Spleen (tissue), 11 donors: ENCODE measurements around the gene MAST4. TPM values are rescaled to one million over a fixed set of nuclear protein-coding genes. Genes with fewer than 3 reads are reported as not detected.
"Not testable (repeated sequence)": the region's sequence is repeated elsewhere in the genome, so short reads cannot be mapped to it uniquely, and the experiment has no call there.

Experiments
- DNase-seq: peaks from one replicate; pipeline ENCODE4 v3.0.0-alpha.2; 2020
- H3K27ac ChIP-seq, 8 donors: fragments of 200-600 bp; sonication (generic) in 7 of 8; 1 replicate in 4 of 8; 2 replicates in 4 of 8; pipeline versions ENCODE4 v1.5.0 to v1.8.0; 2016 to 2021; ENCODE audit warnings: inconsistent platforms in 4 of 8, mild to moderate bottlenecking in 4 of 8, moderate library complexity in 1 of 8
- H3K27me3 ChIP-seq, 7 donors: fragments of 200-600 bp; sonication (generic) in 6 of 7; replicated peaks in 1 of 7; 1 replicate in 4 of 7; 2 replicates in 3 of 7; pipeline versions ENCODE4 v1.5.0 to v1.8.0; 2016 to 2021; ENCODE audit warnings: inconsistent platforms in 3 of 7, mild to moderate bottlenecking in 1 of 7
- H3K36me3 ChIP-seq, 6 donors: fragments of 200-600 bp; sonication (generic) in 5 of 6; 1 replicate in 4 of 6; 2 replicates in 2 of 6; pipeline versions ENCODE4 v1.5.0 to v1.8.0; 2016 to 2021; ENCODE audit warnings: inconsistent platforms in 2 of 6
- H3K4me1 ChIP-seq, 6 donors: fragments of 200-600 bp; sonication (generic) in 5 of 6; 1 replicate in 3 of 6; 2 replicates in 3 of 6; pipeline versions ENCODE4 v1.5.0 to v1.8.0; 2016 to 2021; ENCODE audit warnings: inconsistent platforms in 3 of 6
- H3K4me3 ChIP-seq, 8 donors: fragments of 200-600 bp; sonication (generic) in 7 of 8; 1 replicate in 4 of 8; 2 replicates in 4 of 8; pipeline versions ENCODE4 v1.5.0 to v1.8.0; 2016 to 2021; ENCODE audit warnings: inconsistent platforms in 4 of 8, mild to moderate bottlenecking in 4 of 8, moderate library complexity in 2 of 8
- H3K9me3 ChIP-seq, 8 donors: fragments of 200-600 bp; sonication (generic) in 7 of 8; 1 replicate in 4 of 8; 2 replicates in 4 of 8; pipeline versions ENCODE4 v1.5.0 to v1.8.0; 2016 to 2021; ENCODE audit warnings: inconsistent platforms in 4 of 8
- CTCF ChIP-seq, 11 experiments: fragments of 200-600 bp in 7 of 11; fragments of 450-650 bp in 4 of 11; sonication (generic) in 4 of 11; IDR thresholded peaks in 8 of 11; conservative IDR thresholded peaks in 3 of 11; 1 replicate in 7 of 11; 2 replicates in 4 of 11; pipeline versions ENCODE4 v1.4.0 to v1.8.0; 2016 to 2021; ENCODE audit warnings: antibody characterized with exemption in 11 of 11, inconsistent platforms in 4 of 11, mild to moderate bottlenecking in 1 of 11
- POLR2A ChIP-seq, 3 donors: fragments of 450-650 bp; IDR thresholded peaks; one replicate each; pipeline ENCODE4 v1.5.1; 2017; ENCODE audit warnings: antibody characterized with exemption in 3 of 3, mild to moderate bottlenecking in 1 of 3
- POLR2AphosphoS5 ChIP-seq, 3 donors: sonication (generic); formaldehyde crosslinking; IDR thresholded peaks; one replicate each; pipeline ENCODE4 v1.5.1; 2017; ENCODE audit warnings: antibody characterized with exemption in 3 of 3
- WGBS, 5 donors: extraction: QIAGEN DNeasy Blood & Tissue Kit in 3 of 5; methylation state at CpG; one replicate each; pipeline versions ENCODE4 v1.1.5 to v1.1.7; 2013 to 2018; 5-methylcytosine and 5-hydroxymethylcytosine counted together
- intact Hi-C: fragments of 100-400 bp; cut with DNase I; formaldehyde crosslinking; loops from one replicate; pipeline ENCODE4 v1.15.0; 2023; ENCODE audit warnings: low total_unique reads
- polyA plus RNA-seq, 3 donors: library from polyadenylated mRNA; stranded (reverse); fragments of 200-250 nt; gene quantifications; one replicate each; pipeline ENCODE4 v1.2.1, GENCODE V29; 2013
- total RNA-seq, 7 donors: library from RNA; depleted of rRNA in 3 of 7; stranded (reverse); fragments of >200 nt in 3 of 7; fragmentation: NEBNext Ultra II Directional in 4 of 7; extraction: Animal tissue kit (Norgen Biotek cat#: 25700) in 4 of 7; gene quantifications; one replicate each; pipeline versions ENCODE4 v1.1.0 to v1.2.1, GENCODE V29; 2016 to 2021
- donor health status: healthy with polysubstance abuse.
- donor health status: DM: no; HTN: no; CAD: no; lungs with moderate emphysema.
- donor health status: DM: no; HTN: no; CAD: no.
- donor health status: Bipolar disorder and iron deficiency.
- donor health status: healthy.
- donor health status: DM: no; HTN: no; CAD: no.
- donor health status: DM: yes; HTN: yes; CAD: no.

The MAST4 gene
- total and polyA plus RNA-seq, 10 donors = 2.5 to 43.7 (median 25.4) TPM

- Histone ChIP-seq H3K4me1 (peaks cover 0 to 35% (median 15%) of the 10 kb centered on the region in 6 donors), H3K9me3 (peaks cover 0 to 6% (median 3%) of the 10 kb centered on the region in 8 donors), H3K36me3 (peaks cover 0 to 34% (median 0%) of the 10 kb centered on the region in 6 donors), H3K27ac (peak overlapping the region in 3 of 8 donors; percentile 34 to 55 (median 53)), H3K27me3 (no peaks in the 10 kb centered on the region), H3K4me3 (no peak overlapping the region)
- no peak for TF ChIP-seq POLR2A (IDR thresholded peaks at IDR 0.05)
- no peak for TF ChIP-seq CTCF (IDR thresholded peaks at IDR 0.05 in 8 of 11, conservative IDR thresholded peaks at IDR 0.05 in 3 of 11)
- TF ChIP-seq POLR2AphosphoS5 (IDR thresholded peaks at IDR 0.05) = no peak
- 72 to 92% (median 85%) methylated on average over 3 of the region's 3 CpGs for WGBS, 5 donors
- intact Hi-C loops = no loop called here
- no peak for DNase-seq
Measured at GRCh38 chr5:67170767-67171166, 574.6 kb downstream of the MAST4 start.

- Histone ChIP-seq H3K36me3 (peaks cover 0 to 58% (median 0%) of the 10 kb centered on the region in 6 donors), H3K9me3 (peaks cover 5 to 32% (median 27%) of the 10 kb centered on the region in 8 donors), H3K4me1 (peaks cover 0 to 16% (median 0%) of the 10 kb centered on the region in 6 donors)
- H3K4me3 ChIP-seq, intact Hi-C loops, DNase-seq, H3K27me3 ChIP-seq, H3K27ac ChIP-seq: not testable (repeated sequence)
- WGBS, 5 donors = 83 to 100% (median 92%) methylated on average over 1 of the region's 2 CpGs; no CpG with 5 or more reads in 1 of the 5 donors
Measured at GRCh38 chr5:67173351-67173750, 577.2 kb downstream of the MAST4 start.

GRCh38 chr5:67173959-67174358, 577.8 kb downstream of the MAST4 start:
- H3K27me3 ChIP-seq = no peaks in the 10 kb centered on the region
- intact Hi-C loops = no loop called here
- TF ChIP-seq CTCF (IDR thresholded peaks at IDR 0.05 in 8 of 11, conservative IDR thresholded peaks at IDR 0.05 in 3 of 11) (no peak), POLR2AphosphoS5 (IDR thresholded peaks at IDR 0.05) (no peak)
- WGBS, 5 donors = 88 to 100% (median 94%) methylated on average over 1 of the region's 1 CpG
- peaks cover 0 to 64% (median 0%) of the 10 kb centered on the region in 6 donors for H3K36me3 ChIP-seq
- no peak overlapping the region for H3K27ac ChIP-seq
- DNase-seq = no peak
- H3K4me3 ChIP-seq = no peak overlapping the region
- peaks cover 5 to 38% (median 29%) of the 10 kb centered on the region in 8 donors for H3K9me3 ChIP-seq
- peaks cover 0 to 19% (median under 1%) of the 10 kb centered on the region in 6 donors for H3K4me1 ChIP-seq

GRCh38 chr5:67176936-67177335, 580.7 kb downstream of the MAST4 start:
- no peak for DNase-seq
- H3K9me3 ChIP-seq = peaks cover 5 to 39% (median 30%) of the 10 kb centered on the region in 8 donors
- TF ChIP-seq CTCF (IDR thresholded peaks at IDR 0.05 in 8 of 11, conservative IDR thresholded peaks at IDR 0.05 in 3 of 11) = no peak
- TF ChIP-seq POLR2AphosphoS5 (IDR thresholded peaks at IDR 0.05) = no peak
- no peak for TF ChIP-seq POLR2A (IDR thresholded peaks at IDR 0.05)
- no peaks in the 10 kb centered on the region for H3K27me3 ChIP-seq
- peaks cover 0 to 63% (median 0%) of the 10 kb centered on the region in 6 donors for H3K36me3 ChIP-seq
- no peak overlapping the region for H3K4me3 ChIP-seq
- peaks cover 0 to 33% (median 11%) of the 10 kb centered on the region in 6 donors for H3K4me1 ChIP-seq
- intact Hi-C loops = no loop called here
- H3K27ac ChIP-seq = peak overlapping the region in 4 of 8 donors; percentile 9 to 62 (median 37)
